AG09319 (cell line): ENCODE measurements around the gene SMC3.

Experiments used
- DNase-seq: peaks from one replicate; pipeline ENCODE4 v3.0.0-alpha.2; 2010; ENCODE audit warnings: low read depth; ENCODE audit errors: extremely low read depth
- CTCF ChIP-seq: IDR thresholded peaks from 2 replicates; pipeline ENCODE4 v1.5.1; 2011; ENCODE audit warnings: low read depth, mild to moderate bottlenecking, inconsistent platforms, low read length, moderate library complexity

SMC3 gene

GRCh38 chr10:110547139-110547761 is 20.2 kb upstream of the SMC3 start:
- peak; percentile 78 for TF ChIP-seq CTCF
- DNase-seq = no peak

GRCh38 chr10:110548002-110548401 is 19.5 kb upstream of the SMC3 start:
- no peak for DNase-seq
- TF ChIP-seq CTCF = no peak

GRCh38 chr10:110549211-110549610 is 18.3 kb upstream of the SMC3 start:
- no peak for DNase-seq
- no peak for TF ChIP-seq CTCF

GRCh38 chr10:110553905-110554304 is 13.6 kb upstream of the SMC3 start:
- no peak for TF ChIP-seq CTCF
- no peak for DNase-seq

- no peak for DNase-seq
- TF ChIP-seq CTCF = no peak
These were observed 11.2 kb upstream of the SMC3 start for GRCh38 chr10:110556296-110556695.

GRCh38 chr10:110556969-110557601 is 10.4 kb upstream of the SMC3 start:
- no peak for DNase-seq
- TF ChIP-seq CTCF = peak; percentile 69

- no peak for DNase-seq
These were observed 9.5 kb upstream of the SMC3 start for GRCh38 chr10:110558041-110558440.

More at GRCh38 chr10:110558041-110558440, 9.5 kb upstream of the SMC3 start:
- no peak for TF ChIP-seq CTCF
